Measurements from ENCODE around the gene ZFP36. TPM values are rescaled to one million over a fixed set of nuclear protein-coding genes. Genes with fewer than 3 reads are reported as not detected.

The ZFP36 gene
- total and polyA plus RNA-seq, 2 of the 8 experiments (the other 6 are each of a cell fraction or from before 2014, with no cell fraction given), result 4.0 to 10.9 TPM

DNA sequence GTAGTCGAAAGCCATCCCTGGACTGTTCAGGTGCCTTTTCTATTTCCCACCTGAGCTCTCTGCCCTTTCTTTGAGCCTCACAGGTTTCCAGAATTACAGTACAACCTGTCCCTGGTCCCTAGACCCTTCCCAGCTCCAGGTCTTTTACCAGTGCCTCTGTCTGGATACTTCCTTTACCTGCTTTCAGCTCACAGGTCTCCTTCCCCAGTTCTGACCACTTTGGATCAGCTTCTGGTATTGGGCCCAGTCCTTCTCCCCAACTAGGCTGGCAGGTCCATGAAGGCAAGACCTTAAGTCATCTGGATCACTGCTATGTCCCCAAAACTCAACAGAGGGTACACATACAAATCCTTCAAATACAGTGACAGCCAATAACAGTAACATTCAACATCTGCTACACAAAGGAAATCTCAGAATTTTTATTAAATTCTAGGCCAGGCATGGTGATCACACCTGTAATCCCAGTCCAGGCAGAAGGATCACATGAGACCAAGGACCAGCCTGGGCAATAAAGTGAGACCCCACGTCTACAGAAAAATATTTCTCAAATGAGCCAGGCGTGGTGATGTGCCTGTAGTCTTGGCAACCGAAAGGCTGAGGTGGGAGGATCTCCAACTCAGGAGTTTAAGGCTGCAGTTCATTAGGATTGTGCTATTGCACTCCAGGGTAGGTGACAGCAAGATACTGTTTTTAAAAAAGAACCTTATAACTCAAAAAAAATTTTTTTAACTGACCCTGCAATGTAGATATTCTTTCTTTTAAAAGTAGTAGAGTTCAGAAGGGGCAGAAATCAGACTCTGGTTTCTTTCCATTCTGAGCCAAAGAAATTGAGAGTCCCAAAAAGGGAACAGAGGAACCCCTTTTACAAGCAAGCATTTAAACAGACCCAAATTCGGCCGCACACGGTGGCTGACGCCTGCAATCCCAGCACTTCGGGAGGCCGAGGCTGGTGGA is 27.8 kb downstream of the ZFP36 start:
- 79% methylated on average over 10 of the region's 10 CpGs; no CpG with 5 or more reads in 1 of the 2 experiments for WGBS, 2 experiments (ENCODE audit: extremely low coverage in 1 of 2, insufficient coverage in 1 of 2, insufficient read length in 1 of 2, insufficient replicate concordance in 2 of 2, low coverage in 1 of 2, low lambda C conversion rate in 2 of 2, missing lambda C conversion rate in 1 of 2)
- Histone ChIP-seq H2BK120ac (replicated peaks; ENCODE audit: low read depth, low read length) (no peak overlapping the region), H4K20me1 (replicated peaks in 1 of 2; ENCODE audit: control insufficient read depth in 1 of 2, insufficient read depth in 2 of 2, low read length in 2 of 2) (peaks cover 2 to 18% of the 10 kb centered on the region in 2 experiments), H3K4me3 (ENCODE audit: extremely low read depth in 1 of 4, insufficient read depth in 2 of 4, low read depth in 3 of 4, low read length in 4 of 4) (peak overlapping the region; percentile 97 to 99 (median 98)), H2BK12ac (ENCODE audit: low read depth, low read length) (no peak overlapping the region), H3K18ac (ENCODE audit: extremely low read depth, low read length) (no peak overlapping the region), H2AFZ (ENCODE audit: low read length) (no peak overlapping the region), H3K79me2 (ENCODE audit: control insufficient read depth in 1 of 2, insufficient read depth in 2 of 2, low read length in 2 of 2) (peaks cover 7 to 20% of the 10 kb centered on the region in 2 experiments; a peak in 3 of 4 replicates), H3K27me3 (replicated peaks in 1 of 4; ENCODE audit: control insufficient read depth in 3 of 4, extremely low read depth in 1 of 4, insufficient read depth in 3 of 4, low read length in 3 of 4) (no peaks in the 10 kb centered on the region; a peak in 1 of 7 replicates), H3K23ac (ENCODE audit: insufficient read length) (no peak overlapping the region), H2AK5ac (ENCODE audit: low read depth, low read length) (no peak overlapping the region), H2BK20ac (ENCODE audit: low read length) (no peak overlapping the region), H3K14ac (ENCODE audit: insufficient read length) (no peak overlapping the region), H3K27ac (ENCODE audit: low read depth, low read length) (peak overlapping the region; percentile 36), H2BK15ac (ENCODE audit: low read length) (no peak overlapping the region), H3K4me2 (ENCODE audit: insufficient read depth in 1 of 2, low read depth in 2 of 2, low read length in 2 of 2) (peak overlapping the region; percentile 69 to 82), H3K23me2 (ENCODE audit: low read depth, low read length) (peaks cover 8% of the 10 kb centered on the region), H4K8ac (ENCODE audit: extremely low read depth, insufficient read depth, low read length) (no peak overlapping the region), H3K79me1 (ENCODE audit: low read depth, low read length) (peaks cover 8% of the 10 kb centered on the region), H2BK5ac (ENCODE audit: low read depth, low read length) (no peak overlapping the region), H3K4ac (replicated peaks; ENCODE audit: insufficient read length, low read depth, low read length) (no peak overlapping the region), H3K56ac (replicated peaks; ENCODE audit: insufficient read length, low read depth, low read length) (no peak overlapping the region), H3K4me1 (replicated peaks in 1 of 4; ENCODE audit: control insufficient read depth in 3 of 4, insufficient read depth in 4 of 4, low read length in 3 of 4) (peaks cover 0 to 11% (median 2%) of the 10 kb centered on the region in 4 experiments; a peak in 6 of 7 replicates), H3K9ac (replicated peaks in 1 of 4; ENCODE audit: extremely low read depth in 1 of 4, low read depth in 3 of 4, low read length in 3 of 4) (peak overlapping the region in 3 of 4 experiments; percentile 8 to 97 (median 96); a peak in 4 of 7 replicates), H3K9me3 (ENCODE audit: insufficient read depth in 2 of 2, low read depth in 1 of 2, low read length in 1 of 2) (no peaks in the 10 kb centered on the region), H4K91ac (replicated peaks; ENCODE audit: insufficient read length, low read length) (no peak overlapping the region), H4K5ac (ENCODE audit: insufficient read length, low read depth, low read length) (no peak overlapping the region), H3K36me3 (ENCODE audit: control insufficient read depth in 2 of 4, insufficient read depth in 4 of 4, low read length in 3 of 4) (peaks cover 20 to 30% (median 23%) of the 10 kb centered on the region in 4 experiments)
- no peak for DNase-seq (ENCODE audit: low read depth in 1 of 2, low spot score in 2 of 2)
- TF ChIP-seq HDAC2 (IDR thresholded peaks at IDR 0.05; ENCODE audit: borderline replicate concordance in 1 of 2, low read depth in 2 of 2, low read length in 2 of 2) (no peak), RBBP5 (IDR thresholded peaks at IDR 0.05; ENCODE audit: borderline replicate concordance, low read depth, low read length) (no peak), KDM5A (IDR thresholded peaks at IDR 0.05; ENCODE audit: low read length) (no peak), JUND (IDR thresholded peaks at IDR 0.05; ENCODE audit: low read length) (no peak), SAP30 (IDR thresholded peaks at IDR 0.05; ENCODE audit: insufficient read depth, insufficient replicate concordance, low read length) (no peak), POU5F1 (IDR thresholded peaks at IDR 0.05; ENCODE audit: low read depth, low read length) (no peak)
- TF ChIP-seq, protein P1, sequence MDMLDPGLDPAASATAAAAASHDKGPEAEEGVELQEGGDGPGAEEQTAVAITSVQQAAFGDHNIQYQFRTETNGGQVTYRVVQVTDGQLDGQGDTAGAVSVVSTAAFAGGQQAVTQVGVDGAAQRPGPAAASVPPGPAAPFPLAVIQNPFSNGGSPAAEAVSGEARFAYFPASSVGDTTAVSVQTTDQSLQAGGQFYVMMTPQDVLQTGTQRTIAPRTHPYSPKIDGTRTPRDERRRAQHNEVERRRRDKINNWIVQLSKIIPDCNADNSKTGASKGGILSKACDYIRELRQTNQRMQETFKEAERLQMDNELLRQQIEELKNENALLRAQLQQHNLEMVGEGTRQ (IDR thresholded peaks at IDR 0.05; ENCODE audit: low read length), result 0 out of 2 replicates have a peak, but pooled peaks have one; percentile 8
- CTCF ChIA-PET (ENCODE audit: partially characterized antibody), result interaction anchor here (0.6 to 1.6 kb wide), 11 partner anchors 10 to 73 kb away, joined by 3 to 11 read pairs (median 5); partner anchors contain the start of genes PLEKHG2 and SUPT5H
- FAIRE-seq, result no peak
- POLR2A ChIA-PET (ENCODE audit: partially characterized antibody), result interaction anchor here (0.5 to 47.8 kb wide), 27 partner anchors 11 to 1102 kb away, joined by 3 to 1154 read pairs (median 7); partner anchors contain the start of genes DLL3, MED29, NCCRP1 and PAF1

All from H1 (cell line).